ENCODE results near the gene MYOD1. TPM values are rescaled to one million over a fixed set of nuclear protein-coding genes. Genes with fewer than 3 reads are reported as not detected.

The MYOD1 gene
- total RNA-seq, 4 donors from 2014 or later = not detected

DNA sequence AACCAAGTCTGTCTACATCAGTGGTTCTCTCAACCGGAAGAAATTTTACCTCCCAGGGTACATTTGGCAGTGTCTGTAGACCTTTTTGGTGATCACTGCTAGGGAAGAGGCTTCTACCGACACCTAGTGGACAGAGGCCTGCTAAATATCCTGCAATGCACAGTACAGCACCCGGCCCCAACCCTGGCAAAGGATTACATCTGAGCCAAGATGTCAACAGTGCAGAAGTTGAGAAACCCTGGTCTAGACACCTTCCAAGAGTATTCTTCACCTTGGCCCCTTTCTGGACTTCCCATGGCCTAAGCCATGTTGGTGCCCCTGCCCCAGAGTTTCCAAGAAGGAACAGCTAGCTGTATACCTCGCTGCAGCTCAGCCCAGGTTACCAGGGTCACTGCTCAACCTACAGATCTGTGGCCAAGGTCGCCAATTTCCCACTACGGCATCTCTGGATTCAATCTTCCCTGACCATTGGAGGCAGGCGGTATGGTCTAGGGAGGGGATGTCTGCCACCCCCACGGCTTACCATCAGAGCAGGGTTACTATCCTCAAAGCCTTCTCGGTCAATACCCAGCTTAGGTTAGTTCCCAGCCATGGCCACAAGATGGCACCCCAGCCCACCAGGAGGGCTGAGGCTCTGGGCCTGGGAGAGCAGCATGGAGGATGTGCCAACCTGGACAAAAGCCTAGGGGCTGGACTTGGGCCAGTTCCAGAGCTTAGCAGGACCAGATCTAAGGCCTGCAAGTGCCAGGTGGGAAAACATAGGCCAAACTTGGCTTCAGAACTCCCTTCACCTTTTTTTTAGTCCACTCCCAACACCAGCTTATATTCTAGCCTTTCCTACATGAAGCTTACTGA lies 11.5 kb downstream of the MYOD1 start:
- no peaks in the 10 kb centered on the region for H3K9me3 ChIP-seq
- H3K36me3 ChIP-seq = no peaks in the 10 kb centered on the region
- no peak overlapping the region for H3K4me3 ChIP-seq
- H3K4me1 ChIP-seq = peaks cover 10 to 29% (median 24%) of the 10 kb centered on the region in 4 donors
- intact Hi-C loops (cut with DNase I) = loop anchor here (2.0 kb wide), 1 partner anchor 248 kb away; no protein-coding TSS in a partner anchor
- H3K27me3 ChIP-seq = peaks cover 0 to 58% (median 3%) of the 10 kb centered on the region in 4 donors
- no peak overlapping the region for H3K27ac ChIP-seq (replicated peaks in 1 of 4)
- 19% methylated on average over 8 of the region's 9 CpGs for WGBS
- no peak for DNase-seq (ENCODE audit: extremely low spot score)
- TF ChIP-seq, protein P1, sequence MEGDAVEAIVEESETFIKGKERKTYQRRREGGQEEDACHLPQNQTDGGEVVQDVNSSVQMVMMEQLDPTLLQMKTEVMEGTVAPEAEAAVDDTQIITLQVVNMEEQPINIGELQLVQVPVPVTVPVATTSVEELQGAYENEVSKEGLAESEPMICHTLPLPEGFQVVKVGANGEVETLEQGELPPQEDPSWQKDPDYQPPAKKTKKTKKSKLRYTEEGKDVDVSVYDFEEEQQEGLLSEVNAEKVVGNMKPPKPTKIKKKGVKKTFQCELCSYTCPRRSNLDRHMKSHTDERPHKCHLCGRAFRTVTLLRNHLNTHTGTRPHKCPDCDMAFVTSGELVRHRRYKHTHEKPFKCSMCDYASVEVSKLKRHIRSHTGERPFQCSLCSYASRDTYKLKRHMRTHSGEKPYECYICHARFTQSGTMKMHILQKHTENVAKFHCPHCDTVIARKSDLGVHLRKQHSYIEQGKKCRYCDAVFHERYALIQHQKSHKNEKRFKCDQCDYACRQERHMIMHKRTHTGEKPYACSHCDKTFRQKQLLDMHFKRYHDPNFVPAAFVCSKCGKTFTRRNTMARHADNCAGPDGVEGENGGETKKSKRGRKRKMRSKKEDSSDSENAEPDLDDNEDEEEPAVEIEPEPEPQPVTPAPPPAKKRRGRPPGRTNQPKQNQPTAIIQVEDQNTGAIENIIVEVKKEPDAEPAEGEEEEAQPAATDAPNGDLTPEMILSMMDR (IDR thresholded peaks at IDR 0.05) = peak; percentile 76 to 87 (median 82)
- TF ChIP-seq POLR2A (IDR thresholded peaks at IDR 0.05; ENCODE audit: low read depth) (no peak), POLR2AphosphoS5 (IDR thresholded peaks at IDR 0.05) (peak in 1 of 2 donors; percentile 41)

GRCh38 chr11:17733261-17733660 lies 13.9 kb downstream of the MYOD1 start:
- Histone ChIP-seq H3K36me3 (no peaks in the 10 kb centered on the region), H3K27me3 (peaks cover 0 to 74% (median 25%) of the 10 kb centered on the region in 4 donors), H3K27ac (replicated peaks in 1 of 4) (no peak overlapping the region), H3K9me3 (no peaks in the 10 kb centered on the region), H3K4me1 (peaks cover 10 to 37% (median 30%) of the 10 kb centered on the region in 4 donors), H3K4me3 (no peak overlapping the region)
- intact Hi-C loops (cut with DNase I) = no loop called here
- WGBS = 93% methylated on average over 4 of the region's 4 CpGs
- DNase-seq (ENCODE audit: extremely low spot score) = no peak
- TF ChIP-seq POLR2A (IDR thresholded peaks at IDR 0.05; ENCODE audit: low read depth) (no peak), POLR2AphosphoS5 (IDR thresholded peaks at IDR 0.05) (no peak), EP300 (IDR thresholded peaks at IDR 0.05) (no peak)
- TF ChIP-seq, protein P1 (IDR thresholded peaks at IDR 0.05) = no peak

DNA sequence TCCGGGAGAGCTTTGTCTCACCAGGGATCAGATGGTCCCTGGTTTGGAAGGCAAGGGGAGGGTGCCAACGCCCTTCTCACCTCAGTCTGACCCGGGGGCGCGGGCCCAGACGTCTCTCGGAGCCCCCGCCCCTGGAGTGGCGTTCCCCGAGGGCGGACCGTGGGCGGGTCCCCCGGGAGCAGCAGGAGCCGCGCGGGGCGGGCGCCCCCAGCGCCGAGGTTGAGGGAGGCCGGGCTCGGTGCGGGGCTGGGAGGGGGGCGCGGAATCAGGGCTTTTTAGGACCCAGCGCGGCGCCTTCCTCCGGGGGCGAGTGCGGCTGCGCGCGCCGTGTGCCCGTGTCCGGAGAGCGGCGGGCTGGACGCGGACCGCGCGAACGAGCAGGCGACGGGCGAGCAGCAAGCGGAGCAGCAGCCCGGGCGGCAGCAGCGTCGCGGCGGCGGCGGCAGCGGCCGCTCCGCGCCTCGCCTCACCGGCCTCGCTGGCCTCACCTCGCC lies 15.1 kb downstream of the MYOD1 start, which contains the start of gene KCNC1:
KCNC1 (plus strand) TSS at position 364 of the 494 bp plus-strand sequence. CDS start 1,222 bp downstream, outside the sequence.
- no peaks in the 10 kb centered on the region for H3K36me3 ChIP-seq
- DNase-seq (ENCODE audit: extremely low spot score) = no peak
- H3K4me3 ChIP-seq = peak within 1 kb of the TSS; percentile 53 to 59 (median 54)
- H3K9me3 ChIP-seq = no peaks in the 10 kb centered on the region
- peaks cover 0 to 85% (median 33%) of the 10 kb centered on the region in 4 donors for H3K27me3 ChIP-seq
- intact Hi-C loops (cut with DNase I) = no loop called here
- 7% methylated on average over 3 of the region's 66 CpGs for WGBS
- H3K27ac ChIP-seq (replicated peaks in 1 of 4) = no peak within 1 kb of the TSS
- no peak for TF ChIP-seq POLR2AphosphoS5 (IDR thresholded peaks at IDR 0.05)
- TF ChIP-seq, protein P1 (IDR thresholded peaks at IDR 0.05) = no peak
- TF ChIP-seq EP300 (IDR thresholded peaks at IDR 0.05) = no peak
- TF ChIP-seq POLR2A (IDR thresholded peaks at IDR 0.05; ENCODE audit: low read depth) = no peak
- peaks cover 10 to 37% (median 30%) of the 10 kb centered on the region in 4 donors for H3K4me1 ChIP-seq

DNA sequence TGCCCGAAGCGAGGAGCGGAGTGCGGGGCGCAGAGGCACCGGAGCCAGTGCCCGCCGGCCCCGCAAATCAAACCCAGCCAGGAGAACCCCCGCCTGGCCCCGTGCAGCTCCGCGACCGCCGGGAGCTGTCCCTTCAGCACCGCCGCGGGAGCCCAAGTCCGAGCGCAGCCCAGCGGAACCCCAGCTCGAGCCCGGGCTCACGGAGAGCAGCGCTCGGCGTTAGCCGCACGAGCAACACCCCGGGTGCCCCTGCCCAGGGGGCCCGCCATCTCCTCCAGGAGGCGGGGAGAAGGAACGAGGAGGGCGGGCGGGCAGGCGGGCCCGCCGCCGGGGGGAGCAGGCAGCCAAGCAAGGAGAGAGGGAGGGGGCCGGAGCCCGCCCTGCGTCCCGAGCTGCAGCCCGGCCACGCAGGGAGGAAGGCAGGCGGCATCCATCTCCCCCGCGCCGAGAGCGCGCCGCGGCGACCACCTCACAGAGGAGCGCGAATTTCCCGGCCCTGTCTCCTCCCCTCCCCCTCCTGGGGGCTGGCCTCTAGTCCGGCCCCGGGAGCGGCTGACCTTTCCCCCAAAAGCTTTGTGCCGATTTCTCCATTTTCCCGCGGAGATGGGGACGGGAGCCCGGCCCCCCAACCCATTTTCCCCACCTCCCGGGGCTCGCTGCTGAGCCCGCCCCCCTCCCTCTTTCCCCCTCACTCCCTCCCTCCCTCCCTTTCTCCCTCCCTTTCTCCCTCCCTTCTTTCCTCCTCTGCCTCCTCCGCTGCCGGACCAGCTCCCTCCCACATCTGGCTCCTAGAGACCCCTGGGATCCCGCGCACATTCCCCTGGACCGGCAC lies 15.8 kb downstream of the MYOD1 start:
- peak overlapping the region; percentile 53 to 59 (median 54) for H3K4me3 ChIP-seq
- H3K4me1 ChIP-seq = peaks cover 10 to 37% (median 30%) of the 10 kb centered on the region in 4 donors
- TF ChIP-seq POLR2A (IDR thresholded peaks at IDR 0.05; ENCODE audit: low read depth) = no peak
- TF ChIP-seq EP300 (IDR thresholded peaks at IDR 0.05) = no peak
- TF ChIP-seq POLR2AphosphoS5 (IDR thresholded peaks at IDR 0.05) = no peak
- TF ChIP-seq, protein P1 (IDR thresholded peaks at IDR 0.05) = no peak
- H3K9me3 ChIP-seq = no peaks in the 10 kb centered on the region
- peaks cover 0 to 87% (median 33%) of the 10 kb centered on the region in 4 donors for H3K27me3 ChIP-seq
- WGBS = 4% methylated on average over 18 of the region's 73 CpGs
- no peaks in the 10 kb centered on the region for H3K36me3 ChIP-seq
- DNase-seq (ENCODE audit: extremely low spot score) = no peak
- intact Hi-C loops (cut with DNase I) = no loop called here
- H3K27ac ChIP-seq (replicated peaks in 1 of 4) = no peak overlapping the region

All from esophagus muscularis mucosa (tissue), 4 donors.